Upper lobe of left lung (tissue), 6 donors: ENCODE results near the gene AASS. TPM values are rescaled to one million over a fixed set of nuclear protein-coding genes. Genes with fewer than 3 reads are reported as not detected.

Experiments
- ATAC-seq, 2 donors: fragments of 200-7000 bp; cut with Tn5 transposase; one replicate each; pipeline ENCODE4 v1.9.1; 2022; ENCODE audit warnings: mild to moderate bottlenecking in 2 of 2, moderate library complexity in 2 of 2; ENCODE audit not compliant: low FRiP score in 2 of 2
- DNase-seq, 2 donors: peaks; one replicate each; pipeline ENCODE4 v3.0.0-alpha.2; 2019 to 2020
- H3K27ac ChIP-seq, 4 donors: fragments of 200-600 bp; sonication (generic); one replicate each; pipeline ENCODE4 v1.5.1; 2016 to 2019
- H3K27me3 ChIP-seq, 4 donors: fragments of 200-600 bp; sonication (generic); one replicate each; pipeline ENCODE4 v1.5.1; 2017 to 2019
- H3K36me3 ChIP-seq, 4 donors: fragments of 200-600 bp; sonication (generic); one replicate each; pipeline ENCODE4 v1.5.1; 2016 to 2019
- H3K4me1 ChIP-seq, 4 donors: fragments of 200-600 bp; sonication (generic); one replicate each; pipeline ENCODE4 v1.5.1; 2018 to 2019
- H3K4me3 ChIP-seq, 4 donors: fragments of 200-600 bp; sonication (generic); one replicate each; pipeline ENCODE4 v1.5.1; 2017 to 2019; ENCODE audit warnings: mild to moderate bottlenecking in 2 of 4, moderate library complexity in 1 of 4
- H3K9me3 ChIP-seq, 4 donors: fragments of 200-600 bp; sonication (generic); one replicate each; pipeline ENCODE4 v1.5.1; 2018 to 2019
- CTCF ChIP-seq, 6 experiments: fragments of 450-650 bp in 4 of 6; fragments of 200-600 bp in 2 of 6; sonication (generic) in 2 of 6; IDR thresholded peaks; one replicate each; pipeline ENCODE4 v1.5.1; 2016 to 2019; ENCODE audit warnings: antibody characterized with exemption in 6 of 6
- EP300 ChIP-seq, 4 donors: sonication (generic); formaldehyde crosslinking; IDR thresholded peaks; one replicate each; pipeline ENCODE4 v1.5.1; 2017; ENCODE audit warnings: antibody characterized with exemption in 4 of 4, control low read depth in 2 of 4
- POLR2A ChIP-seq, 4 donors: fragments of 450-650 bp; IDR thresholded peaks; one replicate each; pipeline ENCODE4 v1.5.1; 2016 to 2017; ENCODE audit warnings: antibody characterized with exemption in 4 of 4, mild to moderate bottlenecking in 2 of 4
- POLR2AphosphoS5 ChIP-seq, 2 donors: sonication (generic); formaldehyde crosslinking; IDR thresholded peaks; one replicate each; pipeline ENCODE4 v1.5.1; 2017; ENCODE audit warnings: antibody characterized with exemption in 2 of 2
- WGBS, 2 donors: methylation state at CpG; one replicate each; pipeline ENCODE4 v1.1.5; 2017 to 2018; 5-methylcytosine and 5-hydroxymethylcytosine counted together
- total RNA-seq, 6 donors: library from RNA; depleted of rRNA in 4 of 6; stranded (reverse); fragments of >200 nt in 4 of 6; gene quantifications; one replicate each; pipeline versions ENCODE4 v1.1.0 to v1.2.1, GENCODE V29; 2016 to 2021
- donor health status: DM: no; HTN: no; CAD: no; lungs with moderate emphysema.
- donor health status: DM: no; HTN: yes; CAD: no; lungs with severe emphysema.

The AASS gene
- total RNA-seq, 6 donors from 2014 or later, result 26.3 to 122 (median 42.8) TPM

DNA sequence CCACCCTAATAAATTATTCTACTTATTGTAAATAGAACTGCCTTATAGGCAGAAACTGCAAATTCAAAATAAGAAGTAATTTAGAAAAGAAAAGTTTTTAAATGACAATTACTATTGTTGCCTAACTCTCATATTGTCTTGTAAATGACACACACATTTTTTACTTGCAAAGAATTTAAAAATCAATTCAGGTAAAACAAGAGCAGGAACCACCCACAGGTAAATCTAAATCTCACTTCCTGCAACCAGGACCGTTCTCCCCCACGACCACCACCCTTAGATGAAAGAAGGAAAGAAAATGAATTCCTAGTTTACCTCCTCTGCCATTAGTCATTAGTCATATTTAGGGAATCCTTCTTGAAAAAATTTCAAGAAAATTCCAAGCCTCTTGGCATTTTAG lies 4.8 kb upstream of the AASS start:
- peaks cover 0 to 7% (median 5%) of the 10 kb centered on the region in 4 donors for H3K4me1 ChIP-seq
- no peaks in the 10 kb centered on the region for H3K9me3 ChIP-seq
- no peak for ATAC-seq
- TF ChIP-seq EP300 (IDR thresholded peaks at IDR 0.05), result no peak
- TF ChIP-seq POLR2A (IDR thresholded peaks at IDR 0.05), result no peak
- TF ChIP-seq POLR2AphosphoS5 (IDR thresholded peaks at IDR 0.05), result no peak
- TF ChIP-seq CTCF (IDR thresholded peaks at IDR 0.05), result no peak
- H3K36me3 ChIP-seq, result no peaks in the 10 kb centered on the region
- H3K4me3 ChIP-seq, result no peak overlapping the region
- WGBS, 2 donors, result 26 to 35% methylated on average over 2 of the region's 2 CpGs
- H3K27me3 ChIP-seq, result no peaks in the 10 kb centered on the region
- H3K27ac ChIP-seq, result no peak overlapping the region
- no peak for DNase-seq

- DNase-seq (no peak), ATAC-seq (no peak)
- WGBS, 2 donors, result 65 to 68% methylated on average over 3 of the region's 3 CpGs
- no peaks in the 10 kb centered on the region for H3K9me3 ChIP-seq
- H3K27ac ChIP-seq, result no peak overlapping the region
- no peaks in the 10 kb centered on the region for H3K36me3 ChIP-seq
- no peak overlapping the region for H3K4me3 ChIP-seq
- peaks cover 0 to 12% (median 5%) of the 10 kb centered on the region in 4 donors for H3K4me1 ChIP-seq
- no peaks in the 10 kb centered on the region for H3K27me3 ChIP-seq
- TF ChIP-seq EP300 (IDR thresholded peaks at IDR 0.05), result no peak
- no peak for TF ChIP-seq POLR2A (IDR thresholded peaks at IDR 0.05)
- no peak for TF ChIP-seq CTCF (IDR thresholded peaks at IDR 0.05)
- no peak for TF ChIP-seq POLR2AphosphoS5 (IDR thresholded peaks at IDR 0.05)
Observed at GRCh38 chr7:122148081-122148480, 4.0 kb upstream of the AASS start.

DNA sequence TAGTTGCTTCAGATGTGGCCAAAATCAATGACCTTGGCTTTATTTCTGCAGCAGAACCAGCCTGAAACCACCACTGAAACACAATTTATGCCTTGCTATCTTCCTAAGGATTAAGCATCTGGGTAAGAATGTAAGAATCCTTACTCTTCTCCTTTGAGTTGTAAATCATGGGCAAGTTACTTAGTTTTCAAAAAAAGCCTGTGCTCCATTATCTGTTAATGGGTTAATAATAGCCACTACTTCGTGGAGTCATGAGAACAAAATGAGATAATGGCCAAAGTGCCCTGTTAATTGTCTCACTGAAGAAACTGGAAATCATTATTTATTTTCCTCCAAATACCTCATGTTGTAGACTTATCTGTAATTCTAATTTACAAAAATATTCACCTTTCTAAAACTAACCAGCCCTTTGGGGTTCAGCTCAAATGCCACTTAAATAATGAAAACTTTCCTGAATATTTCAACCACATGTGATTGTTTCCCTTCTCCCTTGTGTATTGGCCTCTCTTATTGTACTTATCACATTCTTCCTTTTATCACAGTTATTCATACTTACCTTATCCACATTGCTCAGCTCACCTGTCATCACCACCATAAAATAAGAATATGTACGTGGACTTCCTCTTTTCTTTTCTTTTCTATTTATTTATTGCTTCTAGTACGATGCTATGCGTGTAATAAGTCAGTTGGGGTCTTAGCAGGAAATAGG lies 2.0 kb upstream of the AASS start:
- 72 to 76% methylated on average over 4 of the region's 4 CpGs for WGBS, 2 donors

GRCh38 chr7:122143376-122143750 lies 686 bp downstream of the AASS start:
- no peak for TF ChIP-seq CTCF (IDR thresholded peaks at IDR 0.05)
- no peak for TF ChIP-seq EP300 (IDR thresholded peaks at IDR 0.05)
- no peak for TF ChIP-seq POLR2AphosphoS5 (IDR thresholded peaks at IDR 0.05)
- TF ChIP-seq POLR2A (IDR thresholded peaks at IDR 0.05), result no peak
- peak; percentile 32 to 51 for ATAC-seq
- H3K4me3 ChIP-seq, result peak overlapping the region; percentile 59 to 92 (median 78)
- no peaks in the 10 kb centered on the region for H3K9me3 ChIP-seq
- H3K27ac ChIP-seq, result peak overlapping the region; percentile 90 to 97 (median 95)
- no peaks in the 10 kb centered on the region for H3K27me3 ChIP-seq
- peak; percentile 26 to 81 for DNase-seq
- H3K4me1 ChIP-seq, result peaks cover 6 to 23% (median 17%) of the 10 kb centered on the region in 4 donors
- 0 to 3% methylated on average over 15 to 18 of the region's 18 CpGs for WGBS, 2 donors
- no peaks in the 10 kb centered on the region for H3K36me3 ChIP-seq

More for the DNA sequence above, 2.0 kb upstream of the AASS start:
- no peaks in the 10 kb centered on the region for H3K27me3 ChIP-seq
- H3K4me1 ChIP-seq, result peaks cover 4 to 23% (median 17%) of the 10 kb centered on the region in 4 donors
- H3K36me3 ChIP-seq, result no peaks in the 10 kb centered on the region
- no peak for DNase-seq
- H3K27ac ChIP-seq, result no peak overlapping the region
- no peak overlapping the region for H3K4me3 ChIP-seq
- no peaks in the 10 kb centered on the region for H3K9me3 ChIP-seq
- no peak for ATAC-seq
- TF ChIP-seq POLR2A (IDR thresholded peaks at IDR 0.05) (no peak), EP300 (IDR thresholded peaks at IDR 0.05) (no peak), POLR2AphosphoS5 (IDR thresholded peaks at IDR 0.05) (no peak), CTCF (IDR thresholded peaks at IDR 0.05) (no peak)

GRCh38 chr7:122140918-122141317 lies 3.1 kb downstream of the AASS start:
- WGBS, 2 donors, result 95 to 100% methylated on average over 1 of the region's 1 CpG
- Histone ChIP-seq H3K4me3 (no peak overlapping the region), H3K4me1 (peaks cover 15 to 47% (median 31%) of the 10 kb centered on the region in 4 donors), H3K27me3 (no peaks in the 10 kb centered on the region), H3K36me3 (no peaks in the 10 kb centered on the region), H3K9me3 (no peaks in the 10 kb centered on the region), H3K27ac (no peak overlapping the region)
- TF ChIP-seq EP300 (IDR thresholded peaks at IDR 0.05), result no peak
- no peak for DNase-seq
- ATAC-seq, result no peak
